Keratinocyte (primary cell): ENCODE results near the gene AMZ1. TPM values are rescaled to one million over a fixed set of nuclear protein-coding genes. Genes with fewer than 3 reads are reported as not detected.

Source experiments
- DNase-seq: peaks from one replicate; pipeline ENCODE4 v3.0.0-alpha.2; 2011; ENCODE audit warnings: low read depth, missing footprints, low spot score
- FAIRE-seq: peaks from 2 replicates; lab custom pipeline; 2011; peaks lifted over from hg19 to GRCh38; lab: Jason Lieb, UNC
- H2AFZ ChIP-seq: 2 replicates; pipeline ENCODE4 v1.6.0; 2012; ENCODE audit warnings: low read length, control low read depth, inconsistent platforms; ENCODE audit not compliant: control insufficient read depth
- H3K27ac ChIP-seq: 2 replicates; pipeline ENCODE4 v1.5.1; 2011; ENCODE audit warnings: low read length; ENCODE audit not compliant: control insufficient read depth, insufficient read depth
- H3K27me3 ChIP-seq: 3 replicates; pipeline ENCODE4 v1.6.0; 2011; ENCODE audit warnings: low read length; ENCODE audit not compliant: control insufficient read depth, insufficient read depth; ENCODE audit errors: extremely low read depth
- H3K36me3 ChIP-seq, 2 experiments: 2 replicates in 1 of 2; 3 replicates in 1 of 2; pipeline ENCODE4 v1.5.1; 2011; ENCODE audit warnings: low read length in 2 of 2, mild to moderate bottlenecking in 1 of 2; ENCODE audit not compliant: control insufficient read depth in 2 of 2, insufficient read depth in 2 of 2; ENCODE audit errors: extremely low read depth in 1 of 2
- H3K4me1 ChIP-seq: 3 replicates; pipeline ENCODE4 v1.5.1; 2011; ENCODE audit warnings: low read length; ENCODE audit not compliant: control insufficient read depth, insufficient read depth; ENCODE audit errors: extremely low read depth
- H3K4me2 ChIP-seq: 3 replicates; pipeline ENCODE4 v1.6.0; 2011; ENCODE audit warnings: low read depth, low read length; ENCODE audit not compliant: control insufficient read depth, insufficient read depth; ENCODE audit errors: extremely low read depth
- H3K4me3 ChIP-seq, 3 experiments: fragments of 200-600 bp in 1 of 3; sonication (generic) in 1 of 3; 2 replicates in 2 of 3; 3 replicates in 1 of 3; pipeline ENCODE4 v1.5.1; 2011 to 2016; ENCODE audit warnings: low read length in 3 of 3, mild to moderate bottlenecking in 3 of 3, control low read depth in 2 of 3, inconsistent platforms in 1 of 3, low read depth in 1 of 3, mixed read lengths in 1 of 3, mixed run types in 1 of 3, moderate library complexity in 1 of 3; ENCODE audit not compliant: control insufficient read depth in 2 of 3, insufficient read depth in 2 of 3; ENCODE audit errors: extremely low read depth in 1 of 3
- H3K79me2 ChIP-seq: 2 replicates; pipeline ENCODE4 v1.6.0; 2012; ENCODE audit warnings: low read length; ENCODE audit not compliant: control insufficient read depth, insufficient read depth
- H3K9ac ChIP-seq: 3 replicates; pipeline ENCODE4 v1.6.0; 2011; ENCODE audit warnings: low read length; ENCODE audit not compliant: control insufficient read depth, insufficient read depth; ENCODE audit errors: extremely low read depth
- H3K9me1 ChIP-seq: 3 replicates; pipeline ENCODE4 v1.6.0; 2011; ENCODE audit warnings: low read length; ENCODE audit not compliant: control insufficient read depth, insufficient read depth; ENCODE audit errors: extremely low read depth
- H3K9me3 ChIP-seq: 2 replicates; pipeline ENCODE4 v1.5.1; 2012; ENCODE audit warnings: low read depth, low read length; ENCODE audit not compliant: control insufficient read depth
- H4K20me1 ChIP-seq: 3 replicates; pipeline ENCODE4 v1.6.0; 2011; ENCODE audit warnings: low read length; ENCODE audit not compliant: control insufficient read depth, insufficient read depth; ENCODE audit errors: extremely low read depth
- EZH2 ChIP-seq: IDR thresholded peaks from one replicate; pipeline ENCODE4 v1.6.1; 2012; ENCODE audit warnings: inconsistent platforms, mild to moderate bottlenecking, low read length, moderate library complexity
- dilution Hi-C: fragments of 300-500 bp; cut with MboI; formaldehyde crosslinking; loops from one replicate; pipeline ENCODE4 v1.7.0; 2020; ENCODE audit warnings: low sequenced_read_pairs; ENCODE audit not compliant: extremely low pct_ligation_motif_present
- polyA plus RNA-seq, 5 experiments: library from polyadenylated mRNA; depleted of rRNA in 3 of 5; stranded (reverse) in 3 of 5; stranded (forward) in 1 of 5; unstranded in 1 of 5; fragments of >200 nt; gene quantifications; 1 replicate in 1 of 5; 2 replicates in 3 of 5; 3 replicates in 1 of 5; pipeline versions ENCODE4 v1.2.1 to v1.2.3, GENCODE V29; 2011 to 2012; ENCODE audit warnings: missing spikeins in 2 of 5, low read depth in 1 of 5, low replicate concordance in 1 of 5
- TF ChIP-seq, protein P1 (sequence below), 3 experiments: IDR thresholded peaks in 1 of 3; conservative IDR thresholded peaks in 1 of 3; optimal IDR thresholded peaks in 1 of 3; 2 replicates in 2 of 3; 3 replicates in 1 of 3; pipeline versions ENCODE3 to v1.5.1; 2011; ENCODE audit warnings: low read length in 3 of 3, mild to moderate bottlenecking in 3 of 3, moderate library complexity in 2 of 3, control low read depth in 1 of 3, inconsistent platforms in 1 of 3; ENCODE audit not compliant: insufficient read depth in 2 of 3; ENCODE audit errors: extremely low read depth in 1 of 3

AMZ1 gene
- polyA plus RNA-seq, 1 donor (not counting 4 experiments of a cell fraction or from before 2014, with no cell fraction given): 0.04 TPM

GRCh38 chr7:2650451-2650850 is 37.6 kb upstream of the AMZ1 start:
- DNase-seq: no peak
- TF ChIP-seq, protein P1, sequence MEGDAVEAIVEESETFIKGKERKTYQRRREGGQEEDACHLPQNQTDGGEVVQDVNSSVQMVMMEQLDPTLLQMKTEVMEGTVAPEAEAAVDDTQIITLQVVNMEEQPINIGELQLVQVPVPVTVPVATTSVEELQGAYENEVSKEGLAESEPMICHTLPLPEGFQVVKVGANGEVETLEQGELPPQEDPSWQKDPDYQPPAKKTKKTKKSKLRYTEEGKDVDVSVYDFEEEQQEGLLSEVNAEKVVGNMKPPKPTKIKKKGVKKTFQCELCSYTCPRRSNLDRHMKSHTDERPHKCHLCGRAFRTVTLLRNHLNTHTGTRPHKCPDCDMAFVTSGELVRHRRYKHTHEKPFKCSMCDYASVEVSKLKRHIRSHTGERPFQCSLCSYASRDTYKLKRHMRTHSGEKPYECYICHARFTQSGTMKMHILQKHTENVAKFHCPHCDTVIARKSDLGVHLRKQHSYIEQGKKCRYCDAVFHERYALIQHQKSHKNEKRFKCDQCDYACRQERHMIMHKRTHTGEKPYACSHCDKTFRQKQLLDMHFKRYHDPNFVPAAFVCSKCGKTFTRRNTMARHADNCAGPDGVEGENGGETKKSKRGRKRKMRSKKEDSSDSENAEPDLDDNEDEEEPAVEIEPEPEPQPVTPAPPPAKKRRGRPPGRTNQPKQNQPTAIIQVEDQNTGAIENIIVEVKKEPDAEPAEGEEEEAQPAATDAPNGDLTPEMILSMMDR (optimal IDR thresholded peaks at IDR 0.05 in 1 of 3, IDR thresholded peaks at IDR 0.05 in 1 of 3, conservative IDR thresholded peaks at IDR 0.05 in 1 of 3; ENCODE audit: extremely low read depth in 1 of 3, insufficient read depth in 2 of 3, low read length in 3 of 3): no peak
- no peak for TF ChIP-seq EZH2
- no peaks in the 10 kb centered on the region for H3K9me3 ChIP-seq
- no peak overlapping the region for H2AFZ ChIP-seq
- peaks cover 8 to 20% of the 10 kb centered on the region in 2 experiments for H3K36me3 ChIP-seq
- no peaks in the 10 kb centered on the region for H3K79me2 ChIP-seq
- dilution Hi-C loops: no loop called here
- no peaks in the 10 kb centered on the region for H3K4me1 ChIP-seq
- H3K27ac ChIP-seq: no peak overlapping the region
- H3K9ac ChIP-seq: no peak overlapping the region
- no peak overlapping the region for H3K4me2 ChIP-seq
- no peaks in the 10 kb centered on the region for H4K20me1 ChIP-seq
- no peak for FAIRE-seq
- no peaks in the 10 kb centered on the region for H3K9me1 ChIP-seq
- H3K4me3 ChIP-seq: no peak overlapping the region
- H3K27me3 ChIP-seq: no peaks in the 10 kb centered on the region

- H3K79me2 ChIP-seq: no peaks in the 10 kb centered on the region
- no peaks in the 10 kb centered on the region for H3K27me3 ChIP-seq
- no peak overlapping the region for H3K27ac ChIP-seq
- no peak for FAIRE-seq
- no peak overlapping the region for H3K4me2 ChIP-seq
- dilution Hi-C loops: no loop called here
- no peak overlapping the region for H3K9ac ChIP-seq
- no peak overlapping the region for H2AFZ ChIP-seq
- DNase-seq: no peak
- no peaks in the 10 kb centered on the region for H3K4me1 ChIP-seq
- H3K9me1 ChIP-seq: no peaks in the 10 kb centered on the region
- peaks cover 8 to 20% of the 10 kb centered on the region in 2 experiments for H3K36me3 ChIP-seq
- no peaks in the 10 kb centered on the region for H3K9me3 ChIP-seq
- no peaks in the 10 kb centered on the region for H4K20me1 ChIP-seq
- TF ChIP-seq, protein P1 (optimal IDR thresholded peaks at IDR 0.05 in 1 of 3, IDR thresholded peaks at IDR 0.05 in 1 of 3, conservative IDR thresholded peaks at IDR 0.05 in 1 of 3; ENCODE audit: extremely low read depth in 1 of 3, insufficient read depth in 2 of 3, low read length in 3 of 3): peak in 1 of 3 experiments; percentile 16
- no peak for TF ChIP-seq EZH2
- H3K4me3 ChIP-seq: no peak overlapping the region
Observed at GRCh38 chr7:2651336-2651735, 36.7 kb upstream of the AMZ1 start.
